ENCODE results near the gene CCDC126. TPM values are rescaled to one million over a fixed set of nuclear protein-coding genes. Genes with fewer than 3 reads are reported as not detected.
A peak's percentile ranks its signal among the peaks of the same experiment; 100 is the strongest.
"Not testable (repeated sequence)": the region's sequence is repeated elsewhere in the genome, so short reads cannot be mapped to it uniquely, and the experiment has no call there.

CCDC126 gene
- total RNA-seq (30.7 TPM), polyA plus RNA-seq (10.1 TPM)

GRCh38 chr7:23597094-23598091 is at the start of gene CCDC126:
CCDC126 (plus strand) TSS chr7:23597382; CDS start chr7:23611316, 13,934 bp downstream.
- peak; percentile 82 for DNase-seq (ENCODE audit: extremely low spot score)
- H3K27ac ChIP-seq (ENCODE audit: low read depth), result peak within 1 kb of the TSS; percentile 76
- no peaks in the 10 kb centered on the region for H3K36me3 ChIP-seq (ENCODE audit: insufficient read depth)
- peak within 1 kb of the TSS; percentile 80 for H3K4me3 ChIP-seq (ENCODE audit: low read depth, low read length)
- WGBS, result 2% methylated on average over 99 of the region's 99 CpGs
- H3K4me1 ChIP-seq (ENCODE audit: insufficient read depth), result no peaks in the 10 kb centered on the region

GRCh38 chr7:23547662-23548061 is 49.5 kb upstream of the CCDC126 start:
- Histone ChIP-seq H3K27ac (ENCODE audit: low read depth) (no peak overlapping the region), H3K4me3 (ENCODE audit: low read depth, low read length) (no peak overlapping the region), H3K36me3 (ENCODE audit: insufficient read depth) (no peaks in the 10 kb centered on the region), H3K4me1 (ENCODE audit: insufficient read depth) (no peaks in the 10 kb centered on the region)
- no peak for DNase-seq (ENCODE audit: extremely low spot score)
- 91% methylated on average over 4 of the region's 4 CpGs for WGBS

GRCh38 chr7:23558303-23558702 is 38.9 kb upstream of the CCDC126 start:
- no peak overlapping the region for H3K27ac ChIP-seq (ENCODE audit: low read depth)
- no peaks in the 10 kb centered on the region for H3K36me3 ChIP-seq (ENCODE audit: insufficient read depth)
- H3K4me1 ChIP-seq (ENCODE audit: insufficient read depth), result no peaks in the 10 kb centered on the region
- H3K4me3 ChIP-seq (ENCODE audit: low read depth, low read length), result no peak overlapping the region
- DNase-seq (ENCODE audit: extremely low spot score), result no peak

- H3K4me3 ChIP-seq (ENCODE audit: low read depth, low read length), result no peak overlapping the region
- H3K4me1 ChIP-seq (ENCODE audit: insufficient read depth), result no peaks in the 10 kb centered on the region
- H3K36me3 ChIP-seq (ENCODE audit: insufficient read depth), result no peaks in the 10 kb centered on the region
- WGBS, result 34% methylated on average over 5 of the region's 5 CpGs
- peak; percentile 7 for DNase-seq (ENCODE audit: extremely low spot score)
- no peak overlapping the region for H3K27ac ChIP-seq (ENCODE audit: low read depth)
Observed at GRCh38 chr7:23570592-23571200, 26.5 kb upstream of the CCDC126 start.

- not testable (repeated sequence) for DNase-seq (ENCODE audit: extremely low spot score); H3K4me3 ChIP-seq (ENCODE audit: low read depth, low read length); H3K36me3 ChIP-seq (ENCODE audit: insufficient read depth); H3K4me1 ChIP-seq (ENCODE audit: insufficient read depth); H3K27ac ChIP-seq (ENCODE audit: low read depth)
- 92% methylated on average over 1 of the region's 1 CpG for whole genome bisulfite sequencing
Observed at GRCh38 chr7:23581975-23582374, 15.2 kb upstream of the CCDC126 start.

- H3K27ac ChIP-seq (ENCODE audit: low read depth); H3K36me3 ChIP-seq (ENCODE audit: insufficient read depth); H3K4me1 ChIP-seq (ENCODE audit: insufficient read depth); H3K4me3 ChIP-seq (ENCODE audit: low read depth, low read length); DNase-seq (ENCODE audit: extremely low spot score): not testable (repeated sequence)
- 95% methylated on average over 10 of the region's 10 CpGs for WGBS
Observed at GRCh38 chr7:23585304-23585703, 11.9 kb upstream of the CCDC126 start.

GRCh38 chr7:23586159-23586558 is 11.0 kb upstream of the CCDC126 start:
- Histone ChIP-seq H3K27ac (ENCODE audit: low read depth) (no peak overlapping the region), H3K4me3 (ENCODE audit: low read depth, low read length) (no peak overlapping the region), H3K36me3 (ENCODE audit: insufficient read depth) (no peaks in the 10 kb centered on the region), H3K4me1 (ENCODE audit: insufficient read depth) (no peaks in the 10 kb centered on the region)
- WGBS, result 92% methylated on average over 34 of the region's 34 CpGs
- no peak for DNase-seq (ENCODE audit: extremely low spot score)

- H3K36me3 ChIP-seq (ENCODE audit: insufficient read depth), result no peaks in the 10 kb centered on the region
- DNase-seq (ENCODE audit: extremely low spot score), result no peak
- no peaks in the 10 kb centered on the region for H3K4me1 ChIP-seq (ENCODE audit: insufficient read depth)
- no peak overlapping the region for H3K27ac ChIP-seq (ENCODE audit: low read depth)
- 61% methylated on average over 1 of the region's 1 CpG for whole genome bisulfite sequencing
- no peak overlapping the region for H3K4me3 ChIP-seq (ENCODE audit: low read depth, low read length)
Observed at GRCh38 chr7:23590529-23590928, 6.7 kb upstream of the CCDC126 start.

GRCh38 chr7:23593706-23594105 is 3.5 kb upstream of the CCDC126 start:
- H3K4me3 ChIP-seq (ENCODE audit: low read depth, low read length), result no peak overlapping the region
- H3K4me1 ChIP-seq (ENCODE audit: insufficient read depth), result no peaks in the 10 kb centered on the region
- H3K36me3 ChIP-seq (ENCODE audit: insufficient read depth), result no peaks in the 10 kb centered on the region
- H3K27ac ChIP-seq (ENCODE audit: low read depth), result no peak overlapping the region
- DNase-seq (ENCODE audit: extremely low spot score), result no peak
- WGBS, result 58% methylated on average over 1 of the region's 1 CpG

GRCh38 chr7:23594879-23595604 is 2.1 kb upstream of the CCDC126 start:
- Histone ChIP-seq H3K36me3 (ENCODE audit: insufficient read depth) (no peaks in the 10 kb centered on the region), H3K27ac (ENCODE audit: low read depth) (no peak overlapping the region), H3K4me3 (ENCODE audit: low read depth, low read length) (no peak overlapping the region), H3K4me1 (ENCODE audit: insufficient read depth) (no peaks in the 10 kb centered on the region)
- DNase-seq (ENCODE audit: extremely low spot score), result no peak

GRCh38 chr7:23598296-23598695 is 1.1 kb downstream of the CCDC126 start:
- 56% methylated on average over 4 of the region's 4 CpGs for WGBS

GRCh38 chr7:23600236-23600635 is 3.1 kb downstream of the CCDC126 start:
- H3K27ac ChIP-seq (ENCODE audit: low read depth), result no peak overlapping the region
- H3K4me3 ChIP-seq (ENCODE audit: low read depth, low read length), result no peak overlapping the region
- H3K4me1 ChIP-seq (ENCODE audit: insufficient read depth), result no peaks in the 10 kb centered on the region
- no peak for DNase-seq (ENCODE audit: extremely low spot score)
- H3K36me3 ChIP-seq (ENCODE audit: insufficient read depth), result no peaks in the 10 kb centered on the region
- 64% methylated on average over 4 of the region's 4 CpGs for WGBS

More at GRCh38 chr7:23598296-23598695, 1.1 kb downstream of the CCDC126 start:
- no peaks in the 10 kb centered on the region for H3K36me3 ChIP-seq (ENCODE audit: insufficient read depth)
- no peaks in the 10 kb centered on the region for H3K4me1 ChIP-seq (ENCODE audit: insufficient read depth)
- peak overlapping the region; percentile 80 for H3K4me3 ChIP-seq (ENCODE audit: low read depth, low read length)
- peak overlapping the region; percentile 76 for H3K27ac ChIP-seq (ENCODE audit: low read depth)
- no peak for DNase-seq (ENCODE audit: extremely low spot score)

GRCh38 chr7:23603632-23604295 is 6.6 kb downstream of the CCDC126 start:
- 84% methylated on average over 4 of the region's 4 CpGs for WGBS
- Histone ChIP-seq H3K27ac (ENCODE audit: low read depth) (no peak overlapping the region), H3K4me1 (ENCODE audit: insufficient read depth) (no peaks in the 10 kb centered on the region), H3K36me3 (ENCODE audit: insufficient read depth) (no peaks in the 10 kb centered on the region), H3K4me3 (ENCODE audit: low read depth, low read length) (no peak overlapping the region)
- DNase-seq (ENCODE audit: extremely low spot score), result no peak

Data from urinary bladder (tissue), 4 donors.